Gastrocnemius medialis (tissue), 4 donors: Measurements from ENCODE around the gene MYH2. TPM values are rescaled to one million over a fixed set of nuclear protein-coding genes. Genes with fewer than 3 reads are reported as not detected.

Source experiments
- ATAC-seq, 2 donors: fragments of 150-250 bp; one replicate each; pipeline ENCODE4 v1.9.1; 2016
- DNase-seq, 2 donors: peaks; one replicate each; pipeline ENCODE4 v3.0.0-alpha.2; 2019
- H3K27ac ChIP-seq, 4 donors: fragments of 200-600 bp; sonication (generic); 1 replicate in 1 of 4; 2 replicates in 3 of 4; pipeline ENCODE4 v1.5.1; 2016 to 2018; ENCODE audit warnings: mild to moderate bottlenecking in 2 of 4, moderate library complexity in 1 of 4
- H3K27me3 ChIP-seq, 3 donors: fragments of 200-600 bp; sonication (generic) in 2 of 3; 1 replicate in 1 of 3; 2 replicates in 2 of 3; pipeline versions ENCODE4 v1.5.1 to v1.6.0; 2016 to 2019; ENCODE audit warnings: mild to moderate bottlenecking in 1 of 3, moderate library complexity in 1 of 3
- H3K36me3 ChIP-seq, 2 donors: fragments of 200-600 bp; sonication (generic) in 1 of 2; one replicate each; pipeline ENCODE4 v1.5.1; 2017 to 2018
- H3K4me1 ChIP-seq, 2 donors: fragments of 200-600 bp; sonication (generic) in 1 of 2; one replicate each; pipeline ENCODE4 v1.5.1; 2016 to 2017; ENCODE audit warnings: mild to moderate bottlenecking in 2 of 2
- H3K4me3 ChIP-seq, 4 donors: fragments of 200-600 bp; sonication (generic) in 3 of 4; 1 replicate in 1 of 4; 2 replicates in 3 of 4; pipeline ENCODE4 v1.5.1; 2016 to 2019; ENCODE audit warnings: mild to moderate bottlenecking in 2 of 4
- H3K9me3 ChIP-seq, 3 donors: fragments of 200-600 bp; sonication (generic) in 2 of 3; 1 replicate in 1 of 3; 2 replicates in 2 of 3; pipeline ENCODE4 v1.5.1; 2016 to 2019
- POLR2A ChIP-seq, 2 donors: fragments of 450-650 bp; IDR thresholded peaks; one replicate each; pipeline ENCODE4 v1.6.1; 2017; ENCODE audit warnings: antibody characterized with exemption in 2 of 2, mild to moderate bottlenecking in 2 of 2, moderate library complexity in 2 of 2
- in situ Hi-C, 4 donors: fragments of 200-750 bp; cut with MboI; loops; one replicate each; pipeline versions ENCODE4 v1.15.0 to v1.8.0; 2017; ENCODE audit warnings: low sequenced_read_pairs in 4 of 4
- intact Hi-C: fragments of 100-400 bp; cut with DNase I; formaldehyde crosslinking; loops from one replicate; pipeline ENCODE4 v1.15.1; 2023; ENCODE audit warnings: low total_unique reads
- total RNA-seq, 4 donors: library from RNA; depleted of rRNA; stranded (reverse); fragments of >200 nt; gene quantifications; one replicate each; pipeline versions ENCODE4 v1.1.0 to v1.2.3, GENCODE V29; 2016
- TF ChIP-seq, protein P1 (sequence below), 5 experiments: fragments of 450-650 bp in 3 of 5; fragments of 200-600 bp in 2 of 5; sonication (generic) in 2 of 5; IDR thresholded peaks in 4 of 5; conservative IDR thresholded peaks in 1 of 5; 1 replicate in 4 of 5; 2 replicates in 1 of 5; pipeline ENCODE4 v1.5.1; 2016 to 2019; ENCODE audit warnings: antibody characterized with exemption in 5 of 5, mild to moderate bottlenecking in 3 of 5, moderate library complexity in 3 of 5

The MYH2 gene
- 1,000 to 10,000 TPM in 1 of 4 donors, 100 to 1,000 TPM in 2, 10 to 100 TPM in 1; 77.8 to 4,245 (median 724) TPM for total RNA-seq

DNA sequence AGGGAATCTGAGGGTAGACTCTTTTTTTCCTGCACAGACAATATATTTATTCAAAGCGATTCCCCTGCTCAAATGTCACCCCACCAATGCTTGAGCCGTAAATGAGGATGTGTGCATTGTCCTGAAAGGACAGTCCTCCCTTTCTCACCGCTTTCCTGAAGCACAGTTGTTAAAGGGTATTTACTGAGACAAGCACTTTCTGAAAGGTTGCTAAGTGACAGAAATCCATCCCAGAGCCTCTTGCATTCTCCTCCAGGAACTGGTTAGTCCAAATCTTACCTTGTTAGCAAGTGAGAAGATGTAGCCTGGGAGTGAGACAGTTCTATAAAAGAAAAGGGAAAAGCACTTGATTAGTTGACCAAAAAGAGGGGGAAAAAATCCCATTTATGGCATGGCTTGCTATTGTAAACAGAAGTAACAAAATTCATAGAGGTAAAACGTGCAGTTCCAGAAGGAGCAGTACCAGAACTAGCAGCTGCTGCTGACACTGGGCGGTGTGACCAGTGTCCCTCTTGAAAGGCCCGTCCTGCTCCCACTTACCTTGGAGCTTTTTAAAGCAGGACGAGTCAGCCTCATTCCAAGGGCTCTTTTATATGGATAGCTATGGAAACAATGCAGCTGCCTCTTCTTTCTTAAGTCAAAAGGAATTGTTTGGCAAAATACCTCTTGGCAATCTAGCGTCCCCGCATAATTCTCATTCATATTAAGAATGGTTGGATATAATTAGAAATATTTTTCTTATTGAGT, at the start of gene MYH2:
Gene MYH2, minus strand, starts transcription at position 563 of the 747 bp plus-strand sequence. CDS start 1,738 bp downstream, outside the sequence.
- in situ Hi-C loops: no loop called here
- Histone ChIP-seq H3K27me3 (no peaks in the 10 kb centered on the region), H3K36me3 (no peaks in the 10 kb centered on the region), H3K9me3 (no peaks in the 10 kb centered on the region), H3K4me3 (no peak within 1 kb of the TSS), H3K4me1 (peaks cover 0 to 6% of the 10 kb centered on the region in 2 donors), H3K27ac (peak within 1 kb of the TSS; percentile 66 to 82 (median 80))
- ATAC-seq (peak; percentile 27 to 46), DNase-seq (no peak)
- intact Hi-C loops: loop anchor here (2.0 kb wide), 1 partner anchor 64 kb away; no protein-coding TSS in a partner anchor
- TF ChIP-seq, protein P1, sequence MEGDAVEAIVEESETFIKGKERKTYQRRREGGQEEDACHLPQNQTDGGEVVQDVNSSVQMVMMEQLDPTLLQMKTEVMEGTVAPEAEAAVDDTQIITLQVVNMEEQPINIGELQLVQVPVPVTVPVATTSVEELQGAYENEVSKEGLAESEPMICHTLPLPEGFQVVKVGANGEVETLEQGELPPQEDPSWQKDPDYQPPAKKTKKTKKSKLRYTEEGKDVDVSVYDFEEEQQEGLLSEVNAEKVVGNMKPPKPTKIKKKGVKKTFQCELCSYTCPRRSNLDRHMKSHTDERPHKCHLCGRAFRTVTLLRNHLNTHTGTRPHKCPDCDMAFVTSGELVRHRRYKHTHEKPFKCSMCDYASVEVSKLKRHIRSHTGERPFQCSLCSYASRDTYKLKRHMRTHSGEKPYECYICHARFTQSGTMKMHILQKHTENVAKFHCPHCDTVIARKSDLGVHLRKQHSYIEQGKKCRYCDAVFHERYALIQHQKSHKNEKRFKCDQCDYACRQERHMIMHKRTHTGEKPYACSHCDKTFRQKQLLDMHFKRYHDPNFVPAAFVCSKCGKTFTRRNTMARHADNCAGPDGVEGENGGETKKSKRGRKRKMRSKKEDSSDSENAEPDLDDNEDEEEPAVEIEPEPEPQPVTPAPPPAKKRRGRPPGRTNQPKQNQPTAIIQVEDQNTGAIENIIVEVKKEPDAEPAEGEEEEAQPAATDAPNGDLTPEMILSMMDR (IDR thresholded peaks at IDR 0.05 in 4 of 5, conservative IDR thresholded peaks at IDR 0.05 in 1 of 5): no peak
- no peak for TF ChIP-seq POLR2A (IDR thresholded peaks at IDR 0.05)

DNA sequence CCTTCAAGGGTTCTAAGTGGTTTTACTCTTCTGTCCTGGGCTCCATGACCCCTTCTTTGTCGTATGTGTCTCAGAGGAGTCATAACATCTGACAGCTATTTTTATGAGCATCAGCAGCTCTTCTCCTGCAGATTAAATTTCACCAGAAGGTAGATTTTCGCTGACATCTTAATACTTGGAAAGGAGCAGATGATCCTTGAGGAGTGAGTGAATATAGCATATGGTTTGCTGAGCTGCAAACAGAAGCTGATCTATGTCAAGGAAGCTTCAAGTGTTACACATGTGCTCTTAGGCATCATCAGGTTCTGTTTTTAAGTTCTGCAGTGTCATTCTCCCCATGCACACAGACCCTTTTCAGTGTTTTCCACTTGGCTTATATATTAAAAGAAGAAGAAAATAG, 49.2 kb upstream of the MYH2 start:
- in situ Hi-C loops: no loop called here
- no peaks in the 10 kb centered on the region for H3K27me3 ChIP-seq
- ATAC-seq: peak; percentile 89 to 94
- TF ChIP-seq, protein P1 (IDR thresholded peaks at IDR 0.05 in 4 of 5, conservative IDR thresholded peaks at IDR 0.05 in 1 of 5): no peak
- TF ChIP-seq POLR2A (IDR thresholded peaks at IDR 0.05): no peak
- peaks cover 0 to 5% of the 10 kb centered on the region in 2 donors for H3K4me1 ChIP-seq
- DNase-seq: no peak
- H3K36me3 ChIP-seq: no peaks in the 10 kb centered on the region
- intact Hi-C loops: no loop called here
- no peaks in the 10 kb centered on the region for H3K9me3 ChIP-seq
- no peak overlapping the region for H3K4me3 ChIP-seq
- H3K27ac ChIP-seq: peak overlapping the region; percentile 62 to 89 (median 71)

DNA sequence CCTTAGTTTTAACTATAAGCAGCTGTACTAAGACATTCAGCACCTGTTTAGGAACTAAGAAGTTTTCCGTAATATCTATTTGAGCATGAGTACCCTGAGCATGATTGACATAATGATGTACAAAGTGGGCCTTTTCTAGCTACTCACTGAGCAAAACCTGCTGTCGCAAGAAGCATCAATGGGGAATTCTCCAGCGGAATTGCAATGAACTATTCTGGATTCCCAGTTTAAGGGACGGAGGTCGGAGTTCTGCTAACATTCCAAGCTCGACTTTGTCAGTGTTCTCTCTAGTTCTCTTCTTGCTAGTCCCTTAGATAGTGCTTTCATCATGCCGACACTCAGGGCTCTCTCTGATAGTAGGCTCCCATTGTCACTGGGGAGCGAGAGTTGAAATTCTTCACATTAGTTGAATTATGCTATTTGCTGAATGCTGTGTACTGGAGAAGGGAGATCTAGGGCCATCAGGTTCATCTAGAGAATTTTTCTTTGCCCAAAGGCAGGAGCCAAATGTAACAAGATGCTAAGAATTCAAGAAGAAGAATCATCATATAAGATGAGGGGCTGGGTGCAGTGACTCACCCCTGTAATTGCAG, 40.2 kb upstream of the MYH2 start:
- Histone ChIP-seq H3K27me3 (no peaks in the 10 kb centered on the region), H3K27ac (peak overlapping the region in 1 of 4 donors; percentile 2), H3K4me3 (no peak overlapping the region), H3K4me1 (no peaks in the 10 kb centered on the region), H3K36me3 (no peaks in the 10 kb centered on the region), H3K9me3 (no peaks in the 10 kb centered on the region)
- ATAC-seq: no peak
- intact Hi-C loops: no loop called here
- TF ChIP-seq POLR2A (IDR thresholded peaks at IDR 0.05): no peak
- TF ChIP-seq, protein P1 (IDR thresholded peaks at IDR 0.05 in 4 of 5, conservative IDR thresholded peaks at IDR 0.05 in 1 of 5): no peak
- DNase-seq: no peak
- in situ Hi-C loops: no loop called here

DNA sequence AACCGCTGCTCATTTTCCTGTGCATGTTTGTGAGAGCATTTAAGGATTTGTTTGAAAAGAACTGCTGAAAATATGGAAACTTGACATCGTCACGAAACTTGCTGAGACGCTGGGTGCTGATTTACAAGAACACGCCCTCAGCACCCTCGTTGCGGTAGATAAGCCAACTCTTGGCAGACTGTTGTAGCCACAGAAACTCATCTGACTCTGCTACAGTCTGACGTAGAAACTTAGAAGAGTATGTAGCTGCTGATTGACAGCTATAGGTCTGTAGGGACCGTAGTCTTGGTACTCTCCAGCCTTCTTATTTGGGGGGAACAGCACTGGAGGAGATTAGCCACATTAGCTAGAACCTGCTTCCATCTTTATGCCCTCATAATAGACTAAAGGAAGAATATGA, 36.1 kb upstream of the MYH2 start:
- peak; percentile 49 to 57 for ATAC-seq
- in situ Hi-C loops (no loop called here), intact Hi-C loops (no loop called here)
- Histone ChIP-seq H3K36me3 (no peaks in the 10 kb centered on the region), H3K4me3 (no peak overlapping the region), H3K4me1 (no peaks in the 10 kb centered on the region), H3K27ac (peak overlapping the region; percentile 28 to 80 (median 58)), H3K9me3 (no peaks in the 10 kb centered on the region), H3K27me3 (no peaks in the 10 kb centered on the region)
- peak in 1 of 2 donors; percentile 46 for DNase-seq
- TF ChIP-seq POLR2A (IDR thresholded peaks at IDR 0.05): no peak
- TF ChIP-seq, protein P1 (IDR thresholded peaks at IDR 0.05 in 4 of 5, conservative IDR thresholded peaks at IDR 0.05 in 1 of 5): no peak
